GM23338 (cell line): Measurements from ENCODE around the gene ZNF724. TPM values are rescaled to one million over a fixed set of nuclear protein-coding genes. Genes with fewer than 3 reads are reported as not detected.
A peak's percentile ranks its signal among the peaks of the same experiment; 100 is the strongest.

ENCODE experiments used
- ATAC-seq: fragments of 200-7000 bp; cut with Tn5 transposase; 3 replicates; pipeline ENCODE4 v1.9.1; 2020
- DNase-seq: peaks from one replicate; pipeline ENCODE4 v3.0.0-alpha.2; 2015; ENCODE audit warnings: low spot score
- H2AFZ ChIP-seq: fragments of 200-600 bp; sonication (generic); 2 replicates; pipeline ENCODE4 v1.8.0; 2016; ENCODE audit warnings: antibody characterized with exemption, mild to moderate bottlenecking, moderate library complexity
- H3F3A ChIP-seq: fragments of 200-600 bp; sonication (generic); replicated peaks from 2 replicates; pipeline ENCODE4 v1.8.0; 2017; ENCODE audit warnings: antibody characterized with exemption, mixed run types, low read depth
- H3K27ac ChIP-seq: fragments of 200-600 bp; sonication (generic); 2 replicates; pipeline ENCODE4 v1.6.1; 2016; ENCODE audit warnings: low read depth
- H3K27me3 ChIP-seq: fragments of 200-600 bp; sonication (generic); 2 replicates; pipeline ENCODE4 v1.8.0; 2016; ENCODE audit warnings: mild to moderate bottlenecking, mixed run types, moderate library complexity; ENCODE audit not compliant: insufficient read depth
- H3K36me3 ChIP-seq: fragments of 200-600 bp; sonication (generic); 2 replicates; pipeline ENCODE4 v1.8.0; 2016; ENCODE audit warnings: mild to moderate bottlenecking; ENCODE audit not compliant: insufficient read depth
- H3K4me1 ChIP-seq: fragments of 200-600 bp; sonication (generic); 2 replicates; pipeline ENCODE4 v1.8.0; 2016; ENCODE audit warnings: mild to moderate bottlenecking, moderate library complexity; ENCODE audit not compliant: insufficient read depth
- H3K4me2 ChIP-seq: fragments of 200-600 bp; sonication (generic); 2 replicates; pipeline ENCODE4 v1.7.1; 2017; ENCODE audit warnings: mixed run types
- H3K4me3 ChIP-seq: fragments of 200-600 bp; sonication (generic); 2 replicates; pipeline ENCODE4 v1.6.1; 2016; ENCODE audit warnings: mixed run types
- H3K79me2 ChIP-seq: fragments of 200-600 bp; sonication (generic); replicated peaks from 2 replicates; pipeline ENCODE4 v1.8.0; 2017; ENCODE audit warnings: mild to moderate bottlenecking; ENCODE audit not compliant: insufficient read depth
- H3K9me2 ChIP-seq: fragments of 200-600 bp; sonication (generic); 2 replicates; pipeline ENCODE4 v1.8.0; 2017; ENCODE audit not compliant: insufficient read depth
- H4K20me1 ChIP-seq: fragments of 200-600 bp; sonication (generic); replicated peaks from 2 replicates; pipeline ENCODE4 v1.8.0; 2017; ENCODE audit warnings: mild to moderate bottlenecking; ENCODE audit not compliant: insufficient read depth
- H3K27ac Mint-ChIP-seq: 2 replicates; pipeline ENCODE4 v1.8.0; 2020; ENCODE audit warnings: inconsistent platforms, mild to moderate bottlenecking, moderate library complexity, mixed read lengths
- H3K27me3 Mint-ChIP-seq: 3 replicates; pipeline ENCODE4 v1.8.0; 2022; ENCODE audit warnings: low read depth, mild to moderate bottlenecking, moderate library complexity, mixed read lengths, inconsistent platforms; ENCODE audit not compliant: insufficient read depth, poor library complexity
- H3K36me3 Mint-ChIP-seq: 3 replicates; pipeline ENCODE4 v1.8.0; 2021; ENCODE audit warnings: low read depth, mild to moderate bottlenecking, inconsistent platforms, moderate library complexity, mixed read lengths
- H3K4me1 Mint-ChIP-seq: 3 replicates; pipeline ENCODE4 v1.8.0; 2020; ENCODE audit warnings: mild to moderate bottlenecking, inconsistent platforms, mixed read lengths
- H3K4me3 Mint-ChIP-seq: 3 replicates; pipeline ENCODE4 v1.8.0; 2021; ENCODE audit warnings: moderate library complexity, mild to moderate bottlenecking, inconsistent platforms, mixed read lengths
- H3K9me3 Mint-ChIP-seq: 3 replicates; pipeline ENCODE4 v1.8.0; 2020; ENCODE audit warnings: moderate library complexity, mild to moderate bottlenecking, inconsistent platforms, mixed read lengths
- CREB1 ChIP-seq: fragments of 250-450 bp; sonication (Bioruptor Pico); IDR thresholded peaks from 2 replicates; pipeline ENCODE4 v1.5.0; 2020; ENCODE audit warnings: low read depth, mild to moderate bottlenecking, moderate library complexity
- EZH2phosphoT487 ChIP-seq: fragments of 200-600 bp; sonication (generic); IDR thresholded peaks from one replicate; pipeline ENCODE4 v1.8.1; 2018; ENCODE audit warnings: antibody characterized with exemption; ENCODE audit not compliant: unreplicated experiment
- JUNB ChIP-seq: IDR thresholded peaks from one replicate; pipeline ENCODE4 v1.6.1; 2016; ENCODE audit warnings: antibody characterized with exemption; ENCODE audit not compliant: unreplicated experiment
- NANOG ChIP-seq: IDR thresholded peaks from 2 replicates; pipeline ENCODE4 v1.6.1; 2016; ENCODE audit warnings: antibody characterized with exemption, borderline replicate concordance
- STAT1 ChIP-seq: IDR thresholded peaks from one replicate; pipeline ENCODE4 v1.6.1; 2016; ENCODE audit warnings: antibody characterized with exemption; ENCODE audit not compliant: unreplicated experiment
- ZNF114 ChIP-seq: fragments of 250-450 bp; sonication (Bioruptor Pico); IDR thresholded peaks from 2 replicates; pipeline ENCODE4 v1.5.0; 2020; ENCODE audit warnings: mild to moderate bottlenecking, moderate library complexity
- ZNF331 ChIP-seq: fragments of 250-450 bp; sonication (Bioruptor Pico); IDR thresholded peaks from 2 replicates; pipeline ENCODE4 v1.5.0; 2020; ENCODE audit warnings: low read depth, mild to moderate bottlenecking, moderate library complexity
- polyA plus RNA-seq: library from polyadenylated mRNA; unstranded; fragments of >200 nt; fragmentation: Nextera tagmentation; extraction: Ambion mirVana; gene quantifications from 2 replicates; pipeline ENCODE4 v1.2.1, GENCODE V29; 2016
- total RNA-seq: library from RNA; depleted of rRNA; stranded (reverse); fragments of >200 nt; shearing (Covaris generic); gene quantifications from 2 replicates; pipeline ENCODE4 v1.2.3, GENCODE V29; 2014
- TF ChIP-seq, protein P1 (sequence below), 2 experiments: fragments of 200-600 bp in 1 of 2; sonication (generic) in 1 of 2; conservative IDR thresholded peaks; 2 replicates each; pipeline versions ENCODE4 v1.5.1 to v1.6.1; 2016 to 2017; ENCODE audit warnings: antibody characterized with exemption in 2 of 2, low read depth in 2 of 2, mild to moderate bottlenecking in 2 of 2, moderate library complexity in 1 of 2
- TF ChIP-seq, protein P2 (sequence below): IDR thresholded peaks from 2 replicates; pipeline ENCODE4 v1.6.1; 2016; ENCODE audit warnings: antibody characterized with exemption
- TF ChIP-seq, protein P3 (sequence below): fragments of 250-450 bp; sonication (Bioruptor Pico); IDR thresholded peaks from 2 replicates; pipeline ENCODE4 v1.5.0; 2020; ENCODE audit warnings: mild to moderate bottlenecking, moderate library complexity

ZNF724 gene
- total and polyA plus RNA-seq, 2 experiments from 2014 or later = 35.4 to 85.3 TPM

DNA sequence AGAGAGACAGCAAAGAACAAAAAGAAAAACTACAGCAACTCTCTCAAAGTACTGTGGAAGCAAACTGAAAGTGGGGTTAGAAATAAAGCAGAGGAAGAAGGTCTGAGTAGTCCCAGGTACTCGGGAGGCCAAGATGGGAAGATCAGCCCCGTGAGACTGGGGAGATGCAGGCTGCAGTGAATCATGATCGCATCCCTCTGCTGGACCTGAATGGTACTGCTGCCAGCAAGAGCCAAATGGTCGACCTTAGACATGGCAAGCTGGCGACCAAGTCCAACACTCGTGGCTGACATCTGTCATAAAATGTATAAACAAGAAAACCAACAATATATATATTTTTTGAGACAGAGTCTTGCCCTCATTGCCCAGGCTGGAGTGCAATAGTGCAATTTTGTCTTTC, 33.7 kb upstream of the ZNF724 start:
- ATAC-seq = peak; percentile 96
- Histone ChIP-seq H3K79me2 (no peaks in the 10 kb centered on the region), H2AFZ (no peak overlapping the region), H4K20me1 (no peaks in the 10 kb centered on the region), H3K27ac (no peak overlapping the region), H3K4me2 (no peak overlapping the region), H3K4me3 (no peak overlapping the region), H3K27me3 (no peaks in the 10 kb centered on the region), H3F3A (no peaks in the 10 kb centered on the region), H3K9me2 (peaks cover 7% of the 10 kb centered on the region), H3K36me3 (peaks cover 7% of the 10 kb centered on the region), H3K4me1 (no peaks in the 10 kb centered on the region)
- Mint-ChIP-seq H3K4me3 (no peak overlapping the region), H3K4me1 (no peaks in the 10 kb centered on the region), H3K27ac (no peak overlapping the region), H3K27me3 (no peaks in the 10 kb centered on the region), H3K36me3 (peaks cover 29% of the 10 kb centered on the region), H3K9me3 (peaks cover 49% of the 10 kb centered on the region)
- TF ChIP-seq STAT1 (no peak), NANOG (no peak), ZNF114 (CRISPR knock-in tag) (no peak), ZNF331 (CRISPR knock-in tag) (no peak)
- TF ChIP-seq, protein P1, sequence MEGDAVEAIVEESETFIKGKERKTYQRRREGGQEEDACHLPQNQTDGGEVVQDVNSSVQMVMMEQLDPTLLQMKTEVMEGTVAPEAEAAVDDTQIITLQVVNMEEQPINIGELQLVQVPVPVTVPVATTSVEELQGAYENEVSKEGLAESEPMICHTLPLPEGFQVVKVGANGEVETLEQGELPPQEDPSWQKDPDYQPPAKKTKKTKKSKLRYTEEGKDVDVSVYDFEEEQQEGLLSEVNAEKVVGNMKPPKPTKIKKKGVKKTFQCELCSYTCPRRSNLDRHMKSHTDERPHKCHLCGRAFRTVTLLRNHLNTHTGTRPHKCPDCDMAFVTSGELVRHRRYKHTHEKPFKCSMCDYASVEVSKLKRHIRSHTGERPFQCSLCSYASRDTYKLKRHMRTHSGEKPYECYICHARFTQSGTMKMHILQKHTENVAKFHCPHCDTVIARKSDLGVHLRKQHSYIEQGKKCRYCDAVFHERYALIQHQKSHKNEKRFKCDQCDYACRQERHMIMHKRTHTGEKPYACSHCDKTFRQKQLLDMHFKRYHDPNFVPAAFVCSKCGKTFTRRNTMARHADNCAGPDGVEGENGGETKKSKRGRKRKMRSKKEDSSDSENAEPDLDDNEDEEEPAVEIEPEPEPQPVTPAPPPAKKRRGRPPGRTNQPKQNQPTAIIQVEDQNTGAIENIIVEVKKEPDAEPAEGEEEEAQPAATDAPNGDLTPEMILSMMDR (conservative IDR thresholded peaks at IDR 0.05; ENCODE audit: low read depth in 2 of 2) = peak; percentile 63 to 75
- DNase-seq = peak; percentile 88

DNA sequence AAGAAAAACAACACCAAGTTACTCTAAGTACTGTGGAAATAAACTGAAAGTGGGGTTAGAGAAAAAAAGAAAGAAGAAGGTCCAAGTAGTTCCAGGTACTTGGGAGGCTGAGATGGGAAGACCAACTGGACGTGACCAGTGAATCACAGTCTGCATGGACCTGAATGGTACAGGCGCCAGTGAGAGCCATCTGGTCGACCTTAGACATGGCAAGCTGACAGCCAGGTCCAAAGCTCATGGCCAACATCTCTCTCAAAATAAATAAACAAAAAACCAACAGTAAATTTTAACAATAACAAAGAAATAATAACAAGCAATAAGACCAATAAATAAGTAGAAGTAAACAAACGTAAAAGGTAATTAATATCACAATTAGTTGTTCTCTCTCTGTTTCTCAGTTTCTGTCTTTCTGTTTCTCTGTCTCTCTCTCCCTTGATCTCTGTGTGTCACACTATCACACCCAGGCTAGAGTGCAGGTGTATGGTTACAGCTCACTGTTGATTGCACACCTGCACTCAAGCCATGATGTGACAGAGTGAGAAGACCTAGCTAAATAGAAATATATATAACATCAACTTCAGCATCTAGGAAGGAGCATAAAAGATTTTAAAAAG, 31.6 kb upstream of the ZNF724 start:
- TF ChIP-seq CREB1 (no peak), EZH2phosphoT487 (no peak), JUNB (no peak)
- TF ChIP-seq, protein P2, sequence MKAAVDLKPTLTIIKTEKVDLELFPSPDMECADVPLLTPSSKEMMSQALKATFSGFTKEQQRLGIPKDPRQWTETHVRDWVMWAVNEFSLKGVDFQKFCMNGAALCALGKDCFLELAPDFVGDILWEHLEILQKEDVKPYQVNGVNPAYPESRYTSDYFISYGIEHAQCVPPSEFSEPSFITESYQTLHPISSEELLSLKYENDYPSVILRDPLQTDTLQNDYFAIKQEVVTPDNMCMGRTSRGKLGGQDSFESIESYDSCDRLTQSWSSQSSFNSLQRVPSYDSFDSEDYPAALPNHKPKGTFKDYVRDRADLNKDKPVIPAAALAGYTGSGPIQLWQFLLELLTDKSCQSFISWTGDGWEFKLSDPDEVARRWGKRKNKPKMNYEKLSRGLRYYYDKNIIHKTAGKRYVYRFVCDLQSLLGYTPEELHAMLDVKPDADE = no peak
- TF ChIP-seq, protein P3, sequence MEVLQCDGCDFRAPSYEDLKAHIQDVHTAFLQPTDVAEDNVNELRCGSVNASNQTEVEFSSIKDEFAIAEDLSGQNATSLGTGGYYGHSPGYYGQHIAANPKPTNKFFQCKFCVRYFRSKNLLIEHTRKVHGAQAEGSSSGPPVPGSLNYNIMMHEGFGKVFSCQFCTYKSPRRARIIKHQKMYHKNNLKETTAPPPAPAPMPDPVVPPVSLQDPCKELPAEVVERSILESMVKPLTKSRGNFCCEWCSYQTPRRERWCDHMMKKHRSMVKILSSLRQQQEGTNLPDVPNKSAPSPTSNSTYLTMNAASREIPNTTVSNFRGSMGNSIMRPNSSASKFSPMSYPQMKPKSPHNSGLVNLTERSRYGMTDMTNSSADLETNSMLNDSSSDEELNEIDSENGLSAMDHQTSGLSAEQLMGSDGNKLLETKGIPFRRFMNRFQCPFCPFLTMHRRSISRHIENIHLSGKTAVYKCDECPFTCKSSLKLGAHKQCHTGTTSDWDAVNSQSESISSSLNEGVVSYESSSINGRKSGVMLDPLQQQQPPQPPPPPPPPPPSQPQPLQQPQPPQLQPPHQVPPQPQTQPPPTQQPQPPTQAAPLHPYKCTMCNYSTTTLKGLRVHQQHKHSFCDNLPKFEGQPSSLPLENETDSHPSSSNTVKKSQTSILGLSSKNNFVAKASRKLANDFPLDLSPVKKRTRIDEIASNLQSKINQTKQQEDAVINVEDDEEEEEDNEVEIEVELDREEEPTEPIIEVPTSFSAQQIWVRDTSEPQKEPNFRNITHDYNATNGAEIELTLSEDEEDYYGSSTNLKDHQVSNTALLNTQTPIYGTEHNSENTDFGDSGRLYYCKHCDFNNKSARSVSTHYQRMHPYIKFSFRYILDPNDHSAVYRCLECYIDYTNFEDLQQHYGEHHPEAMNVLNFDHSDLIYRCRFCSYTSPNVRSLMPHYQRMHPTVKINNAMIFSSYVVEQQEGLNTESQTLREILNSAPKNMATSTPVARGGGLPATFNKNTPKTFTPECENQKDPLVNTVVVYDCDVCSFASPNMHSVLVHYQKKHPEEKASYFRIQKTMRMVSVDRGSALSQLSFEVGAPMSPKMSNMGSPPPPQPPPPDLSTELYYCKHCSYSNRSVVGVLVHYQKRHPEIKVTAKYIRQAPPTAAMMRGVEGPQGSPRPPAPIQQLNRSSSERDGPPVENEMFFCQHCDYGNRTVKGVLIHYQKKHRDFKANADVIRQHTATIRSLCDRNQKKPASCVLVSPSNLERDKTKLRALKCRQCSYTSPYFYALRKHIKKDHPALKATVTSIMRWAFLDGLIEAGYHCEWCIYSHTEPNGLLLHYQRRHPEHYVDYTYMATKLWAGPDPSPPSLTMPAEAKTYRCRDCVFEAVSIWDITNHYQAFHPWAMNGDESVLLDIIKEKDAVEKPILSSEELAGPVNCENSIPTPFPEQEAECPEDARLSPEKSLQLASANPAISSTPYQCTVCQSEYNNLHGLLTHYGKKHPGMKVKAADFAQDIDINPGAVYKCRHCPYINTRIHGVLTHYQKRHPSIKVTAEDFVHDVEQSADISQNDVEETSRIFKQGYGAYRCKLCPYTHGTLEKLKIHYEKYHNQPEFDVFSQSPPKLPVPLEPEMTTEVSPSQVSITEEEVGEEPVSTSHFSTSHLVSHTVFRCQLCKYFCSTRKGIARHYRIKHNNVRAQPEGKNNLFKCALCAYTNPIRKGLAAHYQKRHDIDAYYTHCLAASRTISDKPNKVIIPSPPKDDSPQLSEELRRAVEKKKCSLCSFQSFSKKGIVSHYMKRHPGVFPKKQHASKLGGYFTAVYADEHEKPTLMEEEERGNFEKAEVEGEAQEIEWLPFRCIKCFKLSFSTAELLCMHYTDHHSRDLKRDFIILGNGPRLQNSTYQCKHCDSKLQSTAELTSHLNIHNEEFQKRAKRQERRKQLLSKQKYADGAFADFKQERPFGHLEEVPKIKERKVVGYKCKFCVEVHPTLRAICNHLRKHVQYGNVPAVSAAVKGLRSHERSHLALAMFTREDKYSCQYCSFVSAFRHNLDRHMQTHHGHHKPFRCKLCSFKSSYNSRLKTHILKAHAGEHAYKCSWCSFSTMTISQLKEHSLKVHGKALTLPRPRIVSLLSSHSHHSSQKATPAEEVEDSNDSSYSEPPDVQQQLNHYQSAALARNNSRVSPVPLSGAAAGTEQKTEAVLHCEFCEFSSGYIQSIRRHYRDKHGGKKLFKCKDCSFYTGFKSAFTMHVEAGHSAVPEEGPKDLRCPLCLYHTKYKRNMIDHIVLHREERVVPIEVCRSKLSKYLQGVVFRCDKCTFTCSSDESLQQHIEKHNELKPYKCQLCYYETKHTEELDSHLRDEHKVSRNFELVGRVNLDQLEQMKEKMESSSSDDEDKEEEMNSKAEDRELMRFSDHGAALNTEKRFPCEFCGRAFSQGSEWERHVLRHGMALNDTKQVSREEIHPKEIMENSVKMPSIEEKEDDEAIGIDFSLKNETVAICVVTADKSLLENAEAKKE (CRISPR knock-in tag) = no peak
- Histone ChIP-seq H3K27me3 (no peaks in the 10 kb centered on the region), H4K20me1 (no peaks in the 10 kb centered on the region), H2AFZ (0 out of 2 replicates have a peak overlapping the region, but pooled peaks have one; percentile 1), H3K4me2 (no peak overlapping the region), H3K4me3 (no peak overlapping the region), H3K79me2 (no peaks in the 10 kb centered on the region), H3K36me3 (no peaks in the 10 kb centered on the region), H3K9me2 (peaks cover 7% of the 10 kb centered on the region), H3K4me1 (no peaks in the 10 kb centered on the region), H3K27ac (no peak overlapping the region), H3F3A (no peaks in the 10 kb centered on the region)
- ATAC-seq = no peak
- DNase-seq = no peak
- peaks cover 30% of the 10 kb centered on the region for H3K9me3 Mint-ChIP-seq
- H3K36me3 Mint-ChIP-seq = peaks cover 15% of the 10 kb centered on the region
- no peak overlapping the region for H3K27ac Mint-ChIP-seq
- H3K4me3 Mint-ChIP-seq = no peak overlapping the region
- H3K4me1 Mint-ChIP-seq = no peaks in the 10 kb centered on the region
- peaks cover 1% of the 10 kb centered on the region for H3K27me3 Mint-ChIP-seq
